IPS DF 6.9 (cell line): Measurements from ENCODE around the gene C11orf54.

ENCODE experiments used
- DNase-seq: peaks from one replicate; pipeline ENCODE4 v3.0.0-alpha.2; 2013; ENCODE audit warnings: low read depth, low spot score
- H3K27ac ChIP-seq: one replicate; pipeline ENCODE4 v1.5.1; 2013; ENCODE audit warnings: low read length, control low read depth
- H3K27me3 ChIP-seq: 2 replicates; pipeline ENCODE4 v1.6.1; 2013; ENCODE audit warnings: mild to moderate bottlenecking, low read length; ENCODE audit not compliant: control insufficient read depth, insufficient read depth
- H3K36me3 ChIP-seq: 2 replicates; pipeline ENCODE4 v1.6.1; 2013; ENCODE audit warnings: low read length; ENCODE audit not compliant: control insufficient read depth, insufficient read depth
- H3K4me1 ChIP-seq: 2 replicates; pipeline ENCODE4 v1.6.1; 2013; ENCODE audit warnings: low read length; ENCODE audit not compliant: control insufficient read depth, insufficient read depth
- H3K4me3 ChIP-seq: 2 replicates; pipeline ENCODE4 v1.5.1; 2013; ENCODE audit warnings: mild to moderate bottlenecking, low read length
- H3K9me3 ChIP-seq: 2 replicates; pipeline ENCODE4 v1.6.1; 2013; ENCODE audit warnings: low read length, inconsistent platforms; ENCODE audit not compliant: control insufficient read depth, insufficient read depth
- WGBS: extraction: QIAGEN DNeasy Blood & Tissue Kit; methylation state at CpG from one replicate; pipeline ENCODE4 v1.1.7; 2013; ENCODE audit warnings: mixed read lengths, missing lambda C conversion rate; ENCODE audit not compliant: insufficient read length, insufficient coverage; 5-methylcytosine and 5-hydroxymethylcytosine counted together

C11orf54 gene

DNA sequence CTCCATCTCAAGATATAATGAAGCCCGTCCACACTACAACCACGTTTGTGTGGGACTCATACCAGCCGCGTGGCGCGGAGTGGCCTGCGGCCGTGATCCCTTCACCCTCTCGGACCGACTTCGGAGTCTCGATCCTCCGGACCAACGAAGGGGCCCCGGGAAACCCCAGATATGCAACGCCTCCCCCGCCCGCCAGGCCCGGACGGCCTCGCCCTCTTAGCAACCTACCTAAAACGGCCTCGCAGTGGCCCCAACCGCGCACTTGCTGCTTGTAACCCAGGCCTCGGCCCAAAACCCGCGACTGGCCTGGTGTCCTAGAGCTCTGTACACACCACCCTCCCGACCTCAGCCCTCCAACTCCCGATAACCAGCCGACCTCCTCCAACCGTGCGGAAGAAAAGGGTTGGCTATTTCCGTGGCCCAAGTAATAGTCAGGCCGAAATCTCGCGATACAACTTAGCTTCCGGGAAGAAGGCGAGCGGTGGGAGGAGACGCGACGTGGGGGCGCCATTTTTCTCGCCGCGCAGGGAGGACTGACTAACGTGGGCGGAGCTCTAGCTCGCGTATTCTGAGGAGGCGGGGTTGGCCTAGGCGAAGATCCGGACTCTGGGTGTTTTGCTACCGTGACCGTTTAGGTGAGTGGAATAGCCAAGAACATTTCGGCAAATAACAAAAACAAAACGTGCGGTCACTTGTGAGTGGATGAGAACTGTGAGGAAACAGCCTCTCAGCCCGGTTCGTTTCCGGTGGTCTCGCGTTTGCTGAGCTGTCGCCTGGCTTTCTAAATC, at the start of gene C11orf54, which contains the start of gene TAF1D:
Gene C11orf54 (plus strand): TSS at position 579 of the 788 bp plus-strand sequence. CDS start 5,722 bp downstream, outside the sequence.
Gene TAF1D (minus strand): TSS at position 402 of the 788 bp plus-strand sequence. CDS start 2,191 bp downstream, outside the sequence.
- H3K27ac ChIP-seq: no peak within 1 kb of the TSS
- peak; percentile 94 for DNase-seq
- no peaks in the 10 kb centered on the region for H3K27me3 ChIP-seq
- H3K4me1 ChIP-seq: no peaks in the 10 kb centered on the region
- no CpG with 5 or more reads among the region's 65 CpGs for WGBS
- peaks cover 14% of the 10 kb centered on the region for H3K36me3 ChIP-seq
- no peaks in the 10 kb centered on the region for H3K9me3 ChIP-seq
- peak within 1 kb of the TSS; percentile 93 for H3K4me3 ChIP-seq

DNA sequence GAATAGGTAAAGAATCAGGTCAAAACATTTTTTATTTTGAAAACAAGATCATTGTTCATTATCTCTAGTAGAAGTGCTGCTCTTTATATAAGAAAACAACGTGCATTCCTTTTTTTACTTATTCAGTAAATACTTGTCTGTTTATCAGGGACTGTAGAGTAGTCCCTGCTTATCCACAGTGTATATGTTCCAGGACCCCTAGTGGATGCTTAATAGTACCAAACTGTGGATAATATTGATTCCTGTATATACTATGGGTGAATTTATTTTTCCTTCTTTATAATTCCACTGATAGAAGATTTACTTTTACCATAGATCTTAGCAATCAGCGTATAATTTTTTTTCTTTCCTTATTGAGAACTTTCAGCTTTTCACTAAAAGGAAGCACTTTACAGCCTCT, 47.4 kb upstream of the C11orf54 start:
- peaks cover 16% of the 10 kb centered on the region; the same call in 1 of the 2 replicates for H3K36me3 ChIP-seq
- no peak overlapping the region for H3K27ac ChIP-seq
- H3K27me3 ChIP-seq: no peaks in the 10 kb centered on the region
- no peaks in the 10 kb centered on the region for H3K9me3 ChIP-seq
- H3K4me1 ChIP-seq: no peaks in the 10 kb centered on the region
- no peak for DNase-seq
- H3K4me3 ChIP-seq: no peak overlapping the region
- WGBS: no CpG with 5 or more reads among the region's 2 CpGs

DNA sequence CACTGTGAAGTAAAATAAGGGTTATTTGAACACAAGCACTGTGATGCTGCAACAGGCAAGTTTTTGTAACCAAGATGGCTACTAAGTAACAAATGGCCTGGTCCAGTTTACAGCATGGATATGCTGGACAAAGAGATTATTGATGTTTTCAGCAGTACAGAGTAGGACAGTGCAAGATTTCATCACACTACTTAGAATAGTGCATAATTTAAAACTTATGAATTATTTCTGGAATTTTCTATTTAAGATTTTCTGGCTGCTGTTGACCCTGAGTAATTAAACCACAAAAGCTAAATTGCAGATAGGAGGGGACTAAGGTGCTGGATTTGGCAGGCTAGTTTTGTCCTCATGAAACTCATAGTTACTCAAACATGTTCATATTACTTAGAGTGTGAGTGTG, 46.9 kb upstream of the C11orf54 start:
- Histone ChIP-seq H3K4me3 (no peak overlapping the region), H3K36me3 (peaks cover 17% of the 10 kb centered on the region; the same call in 1 of the 2 replicates), H3K27me3 (no peaks in the 10 kb centered on the region), H3K9me3 (no peaks in the 10 kb centered on the region), H3K27ac (no peak overlapping the region), H3K4me1 (no peaks in the 10 kb centered on the region)
- no peak for DNase-seq

DNA sequence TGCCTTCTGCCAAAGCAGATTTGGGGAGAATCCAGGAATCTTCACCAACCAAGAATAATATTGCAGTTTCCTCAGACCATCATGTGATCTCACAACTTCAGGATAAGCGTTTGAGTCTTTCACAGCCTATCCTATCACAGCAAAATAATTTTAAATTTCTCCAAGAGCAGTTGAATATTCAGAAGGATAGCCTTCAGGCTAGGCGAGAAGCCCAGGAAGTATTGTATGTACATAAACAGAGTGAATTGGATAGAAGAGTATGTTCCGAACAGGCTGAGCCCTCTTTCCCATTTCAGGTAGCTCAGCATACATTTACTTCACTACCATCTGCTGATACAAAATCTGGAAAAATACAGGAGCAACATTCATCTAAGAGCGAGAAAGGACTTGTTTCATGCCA, 43.9 kb upstream of the C11orf54 start:
- no peak overlapping the region for H3K4me3 ChIP-seq
- no peaks in the 10 kb centered on the region for H3K27me3 ChIP-seq
- WGBS: no CpG with 5 or more reads among the region's 4 CpGs
- no peak for DNase-seq
- H3K27ac ChIP-seq: no peak overlapping the region
- peaks cover 21% of the 10 kb centered on the region; the same call in 1 of the 2 replicates for H3K36me3 ChIP-seq
- H3K9me3 ChIP-seq: no peaks in the 10 kb centered on the region
- no peaks in the 10 kb centered on the region for H3K4me1 ChIP-seq

DNA sequence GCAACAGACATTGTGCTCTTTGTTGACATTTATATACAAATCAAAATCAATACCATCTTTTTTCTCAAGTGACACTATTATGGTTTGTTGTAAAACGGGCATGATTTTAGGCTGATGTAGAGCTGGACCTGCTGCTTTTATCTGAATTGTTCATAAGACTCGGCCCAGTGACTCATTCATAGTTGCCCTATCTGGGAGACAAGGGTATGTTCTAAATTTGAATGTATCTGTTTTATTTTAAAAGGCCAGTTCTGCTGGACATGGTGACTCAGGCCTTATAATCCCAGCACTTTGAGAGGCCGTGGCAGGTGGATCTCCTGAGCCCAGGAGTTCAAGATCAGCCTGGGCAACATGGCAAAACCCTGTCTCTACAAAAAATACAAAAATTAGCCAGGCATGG, 40.6 kb upstream of the C11orf54 start:
- H3K4me3 ChIP-seq: no peak overlapping the region
- no peaks in the 10 kb centered on the region for H3K9me3 ChIP-seq
- no CpG with 5 or more reads among the region's 3 CpGs for WGBS
- no peaks in the 10 kb centered on the region for H3K27me3 ChIP-seq
- DNase-seq: no peak
- peaks cover 21% of the 10 kb centered on the region; the same call in 1 of the 2 replicates for H3K36me3 ChIP-seq
- H3K27ac ChIP-seq: no peak overlapping the region
- no peaks in the 10 kb centered on the region for H3K4me1 ChIP-seq

DNA sequence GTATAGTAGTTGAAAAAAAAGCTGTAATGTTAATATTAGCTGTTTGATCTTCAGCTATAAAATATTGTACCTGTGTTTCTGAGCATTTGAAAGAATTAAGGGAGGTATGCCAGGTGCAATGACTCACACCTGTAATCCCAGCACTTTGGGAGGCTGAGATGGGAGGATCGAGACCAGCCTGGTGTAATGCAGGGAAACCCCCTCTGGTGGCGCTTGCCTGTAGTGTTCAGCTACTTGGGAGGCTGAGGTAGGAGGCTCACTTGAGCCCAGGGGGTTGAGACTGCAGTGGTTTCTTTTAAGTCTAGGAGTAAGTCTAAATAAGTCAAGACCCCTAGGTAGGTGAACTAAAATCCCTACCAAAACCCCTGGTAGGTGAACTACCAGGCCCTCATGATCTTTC, 37.2 kb upstream of the C11orf54 start:
- Histone ChIP-seq H3K9me3 (no peaks in the 10 kb centered on the region), H3K4me3 (no peak overlapping the region), H3K4me1 (no peaks in the 10 kb centered on the region), H3K27me3 (no peaks in the 10 kb centered on the region), H3K27ac (no peak overlapping the region), H3K36me3 (peaks cover 6% of the 10 kb centered on the region; the same call in 1 of the 2 replicates)
- WGBS: no CpG with 5 or more reads among the region's 2 CpGs
- DNase-seq: no peak

DNA sequence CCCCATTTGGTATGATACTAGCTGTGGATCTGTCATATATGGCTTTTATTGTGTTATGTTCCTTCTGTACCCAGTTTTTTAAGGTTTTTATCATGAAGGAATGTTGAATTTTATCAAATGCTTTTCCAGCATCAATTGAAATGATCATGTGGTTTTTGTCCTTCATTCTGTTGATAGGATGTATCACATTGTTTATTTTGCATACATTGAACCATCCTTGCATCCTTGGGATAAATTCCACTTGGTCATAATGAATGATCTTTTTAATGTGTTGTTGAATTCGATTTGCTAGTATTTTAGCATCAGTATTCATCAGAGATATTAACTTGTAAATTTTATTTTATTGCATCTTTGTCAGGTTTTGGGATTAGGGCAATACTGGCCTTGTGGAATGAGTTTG, 31.2 kb upstream of the C11orf54 start:
- Histone ChIP-seq H3K9me3 (no peaks in the 10 kb centered on the region), H3K36me3 (no peaks in the 10 kb centered on the region), H3K4me3 (no peak overlapping the region), H3K27me3 (no peaks in the 10 kb centered on the region), H3K27ac (no peak overlapping the region), H3K4me1 (no peaks in the 10 kb centered on the region)
- no peak for DNase-seq
- WGBS: no CpG with 5 or more reads among the region's 1 CpG

DNA sequence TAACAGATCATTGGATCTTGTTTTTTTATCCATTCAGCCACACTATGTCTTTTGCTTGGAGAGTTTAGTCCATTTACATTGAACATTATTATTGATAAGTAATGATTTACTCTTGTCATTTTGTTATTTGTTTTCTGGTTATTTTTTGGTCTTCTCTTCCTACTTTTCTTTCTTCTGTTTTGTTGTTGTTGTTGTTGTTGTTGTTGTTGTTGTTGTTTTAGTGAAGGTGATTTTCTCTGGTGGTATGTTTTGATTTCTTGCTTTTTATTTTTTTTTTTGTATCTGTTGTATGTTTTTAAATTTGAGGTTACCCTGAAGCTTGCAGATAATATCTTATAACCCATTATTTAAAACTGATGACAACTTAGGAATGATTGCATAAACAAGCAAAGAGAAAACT, 28.8 kb upstream of the C11orf54 start:
- H3K27me3 ChIP-seq: no peaks in the 10 kb centered on the region
- DNase-seq: no peak
- H3K9me3 ChIP-seq: no peaks in the 10 kb centered on the region
- no peaks in the 10 kb centered on the region for H3K4me1 ChIP-seq
- peaks cover 2% of the 10 kb centered on the region; the same call in 1 of the 2 replicates for H3K36me3 ChIP-seq
- H3K27ac ChIP-seq: no peak overlapping the region
- no peak overlapping the region for H3K4me3 ChIP-seq

DNA sequence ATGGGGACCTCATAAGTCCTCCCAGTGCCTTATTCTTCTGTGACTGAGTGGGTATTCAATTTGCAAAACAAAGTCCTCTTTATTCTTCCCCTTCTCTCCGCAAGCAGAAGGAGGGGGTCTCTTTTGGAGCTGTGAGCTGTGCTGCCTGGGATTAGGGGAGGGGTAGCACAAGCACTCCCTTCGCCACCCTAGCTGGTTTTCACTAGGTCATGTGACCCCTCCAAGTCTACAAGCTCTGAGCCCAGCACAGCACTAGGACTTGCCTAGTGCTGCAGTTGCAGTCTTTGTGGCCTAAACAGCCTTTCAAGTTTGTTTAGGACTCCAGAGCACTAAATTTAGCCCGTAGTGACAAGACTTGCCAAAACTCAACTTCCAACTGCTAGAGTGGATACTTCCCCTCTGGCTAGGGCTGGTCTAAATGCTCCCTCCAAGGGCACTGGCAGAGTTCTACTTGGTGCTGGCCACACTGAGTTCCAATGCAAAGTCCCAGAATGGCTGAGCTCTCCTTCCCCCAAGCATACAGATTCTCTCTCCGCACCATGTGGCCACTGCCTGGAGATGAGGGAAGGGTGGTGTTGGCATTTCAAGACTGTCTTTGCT, 25.6 kb upstream of the C11orf54 start:
- no peaks in the 10 kb centered on the region for H3K27me3 ChIP-seq
- H3K9me3 ChIP-seq: no peaks in the 10 kb centered on the region
- no peak for DNase-seq
- H3K27ac ChIP-seq: no peak overlapping the region
- no peak overlapping the region for H3K4me3 ChIP-seq
- no CpG with 5 or more reads among the region's 4 CpGs for WGBS
- no peaks in the 10 kb centered on the region for H3K4me1 ChIP-seq
- H3K36me3 ChIP-seq: peaks cover 2% of the 10 kb centered on the region; the same call in 1 of the 2 replicates

DNA sequence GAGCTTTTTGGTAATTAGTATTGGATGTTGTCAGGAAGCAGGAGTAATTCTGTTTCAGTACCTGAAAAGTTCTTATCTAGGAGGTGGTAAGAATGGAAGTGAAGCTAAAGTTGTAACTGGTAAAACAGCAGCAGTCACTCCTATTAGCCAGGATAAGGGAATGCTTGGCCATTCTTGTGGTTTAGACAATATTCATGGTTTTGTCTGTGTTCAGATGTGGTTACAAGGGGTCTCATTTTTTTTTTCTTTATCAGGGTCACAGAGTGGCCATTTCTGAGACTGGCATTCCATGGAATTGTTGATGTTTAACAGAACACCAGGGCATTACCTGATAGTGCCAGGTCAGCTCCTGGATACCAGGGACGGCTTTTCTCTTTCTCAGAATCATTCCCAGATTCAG, 24.0 kb upstream of the C11orf54 start:
- H3K4me1 ChIP-seq: no peaks in the 10 kb centered on the region
- no peak overlapping the region for H3K27ac ChIP-seq
- WGBS: no CpG with 5 or more reads among the region's 1 CpG
- no peak for DNase-seq
- no peak overlapping the region for H3K4me3 ChIP-seq
- no peaks in the 10 kb centered on the region for H3K27me3 ChIP-seq
- no peaks in the 10 kb centered on the region for H3K9me3 ChIP-seq
- peaks cover 2% of the 10 kb centered on the region; the same call in 1 of the 2 replicates for H3K36me3 ChIP-seq
